ENCODE measurements around the gene NEGR1.

DNA sequence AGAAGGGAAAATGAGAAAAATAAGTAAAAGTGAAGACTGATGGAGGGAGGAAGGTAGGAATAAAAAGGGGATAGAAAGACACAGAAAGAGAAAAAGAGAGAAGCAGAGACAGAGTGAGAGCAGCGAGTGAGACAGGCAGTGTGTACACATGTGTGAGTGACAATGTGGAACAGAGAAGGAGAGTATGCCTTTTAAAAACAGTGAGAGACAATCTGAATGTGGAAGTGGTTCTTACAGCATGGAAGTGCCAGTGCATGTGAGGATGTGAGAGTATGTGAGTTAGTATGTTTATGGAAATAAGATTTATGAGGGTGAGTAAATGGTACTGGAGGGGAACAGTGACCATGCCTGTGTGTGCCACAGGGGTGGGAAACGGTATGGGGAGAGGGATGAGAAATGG lies 1.2 kb downstream of the NEGR1 start:
- TF ChIP-seq, protein P1, sequence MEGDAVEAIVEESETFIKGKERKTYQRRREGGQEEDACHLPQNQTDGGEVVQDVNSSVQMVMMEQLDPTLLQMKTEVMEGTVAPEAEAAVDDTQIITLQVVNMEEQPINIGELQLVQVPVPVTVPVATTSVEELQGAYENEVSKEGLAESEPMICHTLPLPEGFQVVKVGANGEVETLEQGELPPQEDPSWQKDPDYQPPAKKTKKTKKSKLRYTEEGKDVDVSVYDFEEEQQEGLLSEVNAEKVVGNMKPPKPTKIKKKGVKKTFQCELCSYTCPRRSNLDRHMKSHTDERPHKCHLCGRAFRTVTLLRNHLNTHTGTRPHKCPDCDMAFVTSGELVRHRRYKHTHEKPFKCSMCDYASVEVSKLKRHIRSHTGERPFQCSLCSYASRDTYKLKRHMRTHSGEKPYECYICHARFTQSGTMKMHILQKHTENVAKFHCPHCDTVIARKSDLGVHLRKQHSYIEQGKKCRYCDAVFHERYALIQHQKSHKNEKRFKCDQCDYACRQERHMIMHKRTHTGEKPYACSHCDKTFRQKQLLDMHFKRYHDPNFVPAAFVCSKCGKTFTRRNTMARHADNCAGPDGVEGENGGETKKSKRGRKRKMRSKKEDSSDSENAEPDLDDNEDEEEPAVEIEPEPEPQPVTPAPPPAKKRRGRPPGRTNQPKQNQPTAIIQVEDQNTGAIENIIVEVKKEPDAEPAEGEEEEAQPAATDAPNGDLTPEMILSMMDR (IDR thresholded peaks at IDR 0.05): no peak
- TF ChIP-seq POLR2A (IDR thresholded peaks at IDR 0.05): no peak

All from Peyer's patch (tissue), 4 donors.